CD4-positive, alpha-beta T cell treated with Interleukin-10 for 1 hour (primary cell): Measurements from ENCODE around the gene GNG5.
"Not testable (repeated sequence)": the region's sequence is repeated elsewhere in the genome, so short reads cannot be mapped to it uniquely, and the experiment has no call there.

Experiments used
- DNase-seq: peaks from one replicate; pipeline ENCODE4 v3.0.0-alpha.2; 2020

GNG5 gene

GRCh38 chr1:84481317-84481716 lies 25.1 kb downstream of the GNG5 start:
- no peak for DNase-seq

GRCh38 chr1:84480650-84481049 lies 25.7 kb downstream of the GNG5 start:
- no peak for DNase-seq

GRCh38 chr1:84479998-84480397 lies 26.4 kb downstream of the GNG5 start:
- no peak for DNase-seq

- DNase-seq: peak; percentile 83
These were observed 27.2 kb downstream of the GNG5 start, which contains the start of gene RPF1 for GRCh38 chr1:84478876-84479868. Gene RPF1 (plus strand): TSS chr1:84479266. CDS start chr1:84479282, 16 bp downstream.

GRCh38 chr1:84476225-84476624 lies 30.2 kb downstream of the GNG5 start:
- DNase-seq: no peak

GRCh38 chr1:84467298-84467697 lies 39.1 kb downstream of the GNG5 start:
- no peak for DNase-seq

GRCh38 chr1:84462118-84462517 lies 44.3 kb downstream of the GNG5 start:
- DNase-seq: no peak

GRCh38 chr1:84452436-84452835 lies 53.9 kb downstream of the GNG5 start:
- DNase-seq: no peak

- DNase-seq: no peak
These were observed 55.5 kb downstream of the GNG5 start for GRCh38 chr1:84450910-84451309.

- not testable (repeated sequence) for DNase-seq
These were observed 57.7 kb downstream of the GNG5 start for GRCh38 chr1:84448704-84449103.
